Fibroblast of lung (primary cell): Measurements from ENCODE around the gene SEMA5A.

Experiments
- EZH2 ChIP-seq: IDR thresholded peaks from 2 replicates; pipeline ENCODE4 v1.5.1; 2012; ENCODE audit warnings: low read length, control low read depth, mild to moderate bottlenecking; ENCODE audit errors: missing control alignments
- TF ChIP-seq, protein P1 (sequence below), 2 donors: IDR thresholded peaks in 1 of 2; conservative IDR thresholded peaks in 1 of 2; 1 replicate in 1 of 2; 2 replicates in 1 of 2; pipeline ENCODE4 v1.5.1; 2011 to 2012; ENCODE audit warnings: low read length in 2 of 2, control low read depth in 1 of 2, inconsistent platforms in 1 of 2, low read depth in 1 of 2, mild to moderate bottlenecking in 1 of 2

GRCh38 chr5:9390113-9390512, 155.8 kb downstream of the SEMA5A start:
- TF ChIP-seq, protein P1, sequence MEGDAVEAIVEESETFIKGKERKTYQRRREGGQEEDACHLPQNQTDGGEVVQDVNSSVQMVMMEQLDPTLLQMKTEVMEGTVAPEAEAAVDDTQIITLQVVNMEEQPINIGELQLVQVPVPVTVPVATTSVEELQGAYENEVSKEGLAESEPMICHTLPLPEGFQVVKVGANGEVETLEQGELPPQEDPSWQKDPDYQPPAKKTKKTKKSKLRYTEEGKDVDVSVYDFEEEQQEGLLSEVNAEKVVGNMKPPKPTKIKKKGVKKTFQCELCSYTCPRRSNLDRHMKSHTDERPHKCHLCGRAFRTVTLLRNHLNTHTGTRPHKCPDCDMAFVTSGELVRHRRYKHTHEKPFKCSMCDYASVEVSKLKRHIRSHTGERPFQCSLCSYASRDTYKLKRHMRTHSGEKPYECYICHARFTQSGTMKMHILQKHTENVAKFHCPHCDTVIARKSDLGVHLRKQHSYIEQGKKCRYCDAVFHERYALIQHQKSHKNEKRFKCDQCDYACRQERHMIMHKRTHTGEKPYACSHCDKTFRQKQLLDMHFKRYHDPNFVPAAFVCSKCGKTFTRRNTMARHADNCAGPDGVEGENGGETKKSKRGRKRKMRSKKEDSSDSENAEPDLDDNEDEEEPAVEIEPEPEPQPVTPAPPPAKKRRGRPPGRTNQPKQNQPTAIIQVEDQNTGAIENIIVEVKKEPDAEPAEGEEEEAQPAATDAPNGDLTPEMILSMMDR (conservative IDR thresholded peaks at IDR 0.05 in 1 of 2, IDR thresholded peaks at IDR 0.05 in 1 of 2; ENCODE audit: low read depth in 1 of 2, low read length in 2 of 2): no peak
- no peak for TF ChIP-seq EZH2
